GM12873 (cell line): ENCODE data around the gene STXBP6.

Experiments
- CTCF ChIP-seq: IDR thresholded peaks from 2 replicates; pipeline ENCODE4 v1.5.1; 2012; ENCODE audit warnings: low read depth, mild to moderate bottlenecking, moderate library complexity, low read length, control low read depth; ENCODE audit not compliant: insufficient read depth; ENCODE audit errors: missing control alignments

STXBP6 gene

GRCh38 chr14:24858684-24859083 lies 191.3 kb downstream of the STXBP6 start:
- no peak for TF ChIP-seq CTCF

- no peak for TF ChIP-seq CTCF
These were observed 191.9 kb downstream of the STXBP6 start for GRCh38 chr14:24858052-24858451.

GRCh38 chr14:24857277-24857676 lies 192.7 kb downstream of the STXBP6 start:
- no peak for TF ChIP-seq CTCF

- TF ChIP-seq CTCF, result no peak
These were observed 196.5 kb downstream of the STXBP6 start for GRCh38 chr14:24853446-24853845.

- no peak for TF ChIP-seq CTCF
These were observed 197.5 kb downstream of the STXBP6 start for GRCh38 chr14:24852312-24853060.

GRCh38 chr14:24851837-24852236 lies 198.1 kb downstream of the STXBP6 start:
- TF ChIP-seq CTCF, result no peak

GRCh38 chr14:24851406-24851805 lies 198.5 kb downstream of the STXBP6 start:
- no peak for TF ChIP-seq CTCF

GRCh38 chr14:24850072-24850471 lies 199.9 kb downstream of the STXBP6 start:
- TF ChIP-seq CTCF, result no peak
